ENCODE data around the gene COL21A1.

DNA sequence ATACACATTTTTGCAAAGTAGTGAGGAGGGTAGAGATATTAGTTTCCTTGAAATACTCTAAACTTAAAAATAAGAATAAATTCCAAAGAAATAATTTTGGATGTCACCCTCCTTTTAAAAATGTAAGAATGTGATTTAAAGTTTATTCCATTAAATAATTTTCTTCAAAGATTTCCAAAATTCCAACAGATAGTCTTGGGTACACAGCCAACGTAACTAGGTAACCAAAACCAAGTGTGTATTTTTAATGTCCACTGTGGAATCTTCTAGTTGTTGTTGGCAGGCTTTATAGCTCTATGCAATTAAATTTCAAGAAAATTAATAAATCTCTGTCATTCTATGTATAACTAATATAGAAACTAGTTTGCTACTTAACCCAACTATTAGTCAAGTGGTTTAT, 101.3 kb downstream of the COL21A1 start:
- TF ChIP-seq, protein P1, sequence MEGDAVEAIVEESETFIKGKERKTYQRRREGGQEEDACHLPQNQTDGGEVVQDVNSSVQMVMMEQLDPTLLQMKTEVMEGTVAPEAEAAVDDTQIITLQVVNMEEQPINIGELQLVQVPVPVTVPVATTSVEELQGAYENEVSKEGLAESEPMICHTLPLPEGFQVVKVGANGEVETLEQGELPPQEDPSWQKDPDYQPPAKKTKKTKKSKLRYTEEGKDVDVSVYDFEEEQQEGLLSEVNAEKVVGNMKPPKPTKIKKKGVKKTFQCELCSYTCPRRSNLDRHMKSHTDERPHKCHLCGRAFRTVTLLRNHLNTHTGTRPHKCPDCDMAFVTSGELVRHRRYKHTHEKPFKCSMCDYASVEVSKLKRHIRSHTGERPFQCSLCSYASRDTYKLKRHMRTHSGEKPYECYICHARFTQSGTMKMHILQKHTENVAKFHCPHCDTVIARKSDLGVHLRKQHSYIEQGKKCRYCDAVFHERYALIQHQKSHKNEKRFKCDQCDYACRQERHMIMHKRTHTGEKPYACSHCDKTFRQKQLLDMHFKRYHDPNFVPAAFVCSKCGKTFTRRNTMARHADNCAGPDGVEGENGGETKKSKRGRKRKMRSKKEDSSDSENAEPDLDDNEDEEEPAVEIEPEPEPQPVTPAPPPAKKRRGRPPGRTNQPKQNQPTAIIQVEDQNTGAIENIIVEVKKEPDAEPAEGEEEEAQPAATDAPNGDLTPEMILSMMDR (conservative IDR thresholded peaks at IDR 0.05; ENCODE audit: low read length) = no peak
- no peak for TF ChIP-seq EZH2phosphoT487 (IDR thresholded peaks at IDR 0.05; ENCODE audit: borderline replicate concordance, low read depth, low read length)
